Osteocyte (in vitro differentiated cells): Measurements from ENCODE around the gene TAGLN2. TPM values are rescaled to one million over a fixed set of nuclear protein-coding genes. Genes with fewer than 3 reads are reported as not detected.
A peak's percentile ranks its signal among the peaks of the same experiment; 100 is the strongest.

Source experiments
- DNase-seq: peaks from one replicate; pipeline ENCODE4 v3.0.0; 2021; ENCODE audit warnings: mixed read lengths; ENCODE audit not compliant: unreplicated experiment; ENCODE audit errors: extremely low spot score
- H3K27ac Mint-ChIP-seq: one replicate; pipeline ENCODE4 v1.8.0; 2021; ENCODE audit warnings: mild to moderate bottlenecking, mixed read lengths; ENCODE audit not compliant: unreplicated experiment
- H3K27me3 Mint-ChIP-seq: one replicate; pipeline ENCODE4 v1.8.0; 2021; ENCODE audit warnings: mixed read lengths; ENCODE audit not compliant: unreplicated experiment
- H3K36me3 Mint-ChIP-seq: one replicate; pipeline ENCODE4 v1.8.0; 2021; ENCODE audit warnings: mixed read lengths; ENCODE audit not compliant: unreplicated experiment
- H3K4me1 Mint-ChIP-seq: one replicate; pipeline ENCODE4 v1.8.0; 2021; ENCODE audit warnings: mixed read lengths; ENCODE audit not compliant: unreplicated experiment
- H3K4me3 Mint-ChIP-seq: one replicate; pipeline ENCODE4 v1.8.0; 2021; ENCODE audit warnings: mild to moderate bottlenecking, moderate library complexity, mixed read lengths; ENCODE audit not compliant: unreplicated experiment
- H3K9me3 Mint-ChIP-seq: one replicate; pipeline ENCODE4 v1.8.0; 2021; ENCODE audit warnings: mixed read lengths; ENCODE audit not compliant: unreplicated experiment
- total RNA-seq: library from RNA; stranded (reverse); gene quantifications from 2 replicates; pipeline ENCODE4 v1.2.1, GENCODE V29; 2021
- TF ChIP-seq, protein P1 (sequence below): fragments of 200-600 bp; sonication (generic); IDR thresholded peaks from 2 replicates; pipeline ENCODE4 v1.5.0; 2021; ENCODE audit warnings: antibody characterized with exemption, mild to moderate bottlenecking, moderate library complexity

TAGLN2 gene
- total RNA-seq, 1 donor from 2014 or later, result 169 TPM

DNA sequence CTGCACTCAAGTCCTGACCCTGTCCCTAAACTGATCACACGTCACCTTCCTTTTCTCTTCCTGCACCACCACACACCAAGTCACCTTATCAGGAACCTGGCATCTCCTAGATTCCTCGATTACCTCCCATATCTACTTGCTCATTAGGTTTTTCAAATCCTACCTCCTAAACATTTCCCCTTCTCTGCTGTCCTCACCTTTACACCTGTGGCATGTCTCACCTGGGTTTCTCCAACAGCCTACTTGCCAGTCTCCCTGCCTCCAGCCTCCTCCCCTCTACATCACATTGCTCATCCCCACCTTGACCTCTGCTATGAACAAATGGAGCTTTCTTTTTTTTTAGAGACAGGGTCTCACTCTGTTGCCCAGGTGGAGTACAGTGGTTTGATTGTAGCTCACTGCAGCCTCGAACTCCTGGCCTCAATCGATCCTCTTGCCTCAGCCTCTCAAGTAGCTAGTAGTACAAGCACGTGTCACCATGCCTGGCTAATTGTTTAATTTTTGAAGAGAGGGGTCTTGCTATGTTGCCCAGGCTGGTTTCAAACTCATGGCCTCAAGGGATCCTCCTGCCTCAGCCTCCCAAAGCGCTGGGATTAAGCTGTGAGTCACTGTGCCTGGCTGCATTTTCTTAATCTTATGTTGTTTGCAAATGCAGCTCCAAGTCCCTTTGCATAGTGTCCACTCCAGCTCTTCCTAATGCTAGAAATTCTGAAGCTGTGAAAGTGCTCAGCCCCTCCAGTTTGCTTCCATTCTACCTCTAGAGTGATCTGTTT is 13.8 kb upstream of the TAGLN2 start:
- no peaks in the 10 kb centered on the region for H3K36me3 Mint-ChIP-seq
- no peak overlapping the region for H3K4me3 Mint-ChIP-seq
- TF ChIP-seq, protein P1, sequence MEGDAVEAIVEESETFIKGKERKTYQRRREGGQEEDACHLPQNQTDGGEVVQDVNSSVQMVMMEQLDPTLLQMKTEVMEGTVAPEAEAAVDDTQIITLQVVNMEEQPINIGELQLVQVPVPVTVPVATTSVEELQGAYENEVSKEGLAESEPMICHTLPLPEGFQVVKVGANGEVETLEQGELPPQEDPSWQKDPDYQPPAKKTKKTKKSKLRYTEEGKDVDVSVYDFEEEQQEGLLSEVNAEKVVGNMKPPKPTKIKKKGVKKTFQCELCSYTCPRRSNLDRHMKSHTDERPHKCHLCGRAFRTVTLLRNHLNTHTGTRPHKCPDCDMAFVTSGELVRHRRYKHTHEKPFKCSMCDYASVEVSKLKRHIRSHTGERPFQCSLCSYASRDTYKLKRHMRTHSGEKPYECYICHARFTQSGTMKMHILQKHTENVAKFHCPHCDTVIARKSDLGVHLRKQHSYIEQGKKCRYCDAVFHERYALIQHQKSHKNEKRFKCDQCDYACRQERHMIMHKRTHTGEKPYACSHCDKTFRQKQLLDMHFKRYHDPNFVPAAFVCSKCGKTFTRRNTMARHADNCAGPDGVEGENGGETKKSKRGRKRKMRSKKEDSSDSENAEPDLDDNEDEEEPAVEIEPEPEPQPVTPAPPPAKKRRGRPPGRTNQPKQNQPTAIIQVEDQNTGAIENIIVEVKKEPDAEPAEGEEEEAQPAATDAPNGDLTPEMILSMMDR, result no peak
- H3K9me3 Mint-ChIP-seq, result no peaks in the 10 kb centered on the region
- H3K27ac Mint-ChIP-seq, result no peak overlapping the region
- H3K27me3 Mint-ChIP-seq, result peaks cover 54% of the 10 kb centered on the region
- DNase-seq, result no peak
- no peaks in the 10 kb centered on the region for H3K4me1 Mint-ChIP-seq

DNA sequence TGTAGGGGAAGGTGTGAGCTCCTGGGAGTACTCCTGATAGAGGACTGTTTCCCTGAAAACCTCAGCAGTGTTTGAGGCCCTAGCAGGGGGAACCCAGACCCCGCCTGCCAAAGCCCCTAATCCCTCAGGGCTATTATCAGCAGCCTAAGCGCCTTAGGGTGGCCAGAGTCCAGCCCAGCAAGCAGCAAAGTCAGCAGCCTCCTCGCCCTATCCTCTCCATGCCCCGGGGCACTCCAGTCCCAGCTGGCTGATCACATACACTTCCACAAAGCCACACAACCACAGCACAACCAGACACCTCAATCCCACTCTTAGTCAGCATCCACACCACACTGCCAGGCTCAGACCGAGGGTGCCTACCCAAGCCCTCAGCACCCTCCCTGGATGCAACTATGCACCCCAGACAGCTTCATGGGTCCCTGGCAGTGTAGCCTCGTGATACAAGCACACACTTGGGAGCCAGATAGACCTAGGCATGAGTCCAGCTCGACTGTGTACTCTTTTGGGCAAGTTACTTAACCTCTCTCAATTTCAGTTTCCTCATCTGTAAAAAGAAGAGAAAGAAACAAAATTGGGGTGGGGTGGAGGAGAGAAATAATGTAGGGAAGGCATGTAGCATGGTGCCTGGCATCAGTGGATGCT is 13.0 kb upstream of the TAGLN2 start:
- no peak for DNase-seq
- H3K27me3 Mint-ChIP-seq, result peaks cover 47% of the 10 kb centered on the region
- no peak overlapping the region for H3K27ac Mint-ChIP-seq
- TF ChIP-seq, protein P1, result no peak
- H3K4me1 Mint-ChIP-seq, result no peaks in the 10 kb centered on the region
- H3K4me3 Mint-ChIP-seq, result no peak overlapping the region
- no peaks in the 10 kb centered on the region for H3K36me3 Mint-ChIP-seq
- H3K9me3 Mint-ChIP-seq, result no peaks in the 10 kb centered on the region

DNA sequence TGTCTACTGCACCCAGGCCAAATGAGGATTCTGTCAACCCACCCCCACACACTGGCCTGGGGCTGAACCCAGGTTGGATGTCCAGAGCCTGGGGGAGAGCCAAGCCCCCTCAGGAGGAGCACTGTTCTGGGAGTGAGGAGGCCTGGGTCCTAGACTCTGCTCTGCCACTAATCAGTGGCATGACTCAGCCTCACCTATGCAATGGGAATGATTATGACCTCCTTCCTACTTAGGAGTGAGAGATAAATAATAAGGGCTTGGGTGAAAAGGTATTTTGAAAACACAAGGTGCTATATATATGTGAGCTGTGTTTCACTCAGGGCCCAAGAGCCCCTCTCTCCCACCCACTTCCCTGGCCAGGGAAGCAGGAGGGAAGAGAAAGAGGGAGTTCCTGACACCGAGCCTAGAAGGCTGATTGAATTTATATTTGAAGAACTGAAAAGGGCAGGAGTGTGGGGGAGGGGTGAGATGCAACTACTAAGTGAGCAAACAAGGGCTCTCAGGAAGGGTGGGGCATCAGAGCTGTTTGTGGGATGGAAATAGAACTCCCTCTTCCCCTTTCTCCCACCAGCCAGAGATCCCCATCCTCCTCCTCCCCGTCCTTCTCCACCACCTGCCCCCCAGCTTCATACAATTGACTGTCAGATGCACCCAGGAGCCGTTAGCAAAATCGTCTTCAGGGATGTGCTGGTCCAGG is 11.9 kb upstream of the TAGLN2 start:
- Mint-ChIP-seq H3K27ac (no peak overlapping the region), H3K27me3 (peaks cover 40% of the 10 kb centered on the region), H3K36me3 (no peaks in the 10 kb centered on the region), H3K4me1 (no peaks in the 10 kb centered on the region), H3K4me3 (no peak overlapping the region), H3K9me3 (no peaks in the 10 kb centered on the region)
- TF ChIP-seq, protein P1, result no peak
- no peak for DNase-seq

DNA sequence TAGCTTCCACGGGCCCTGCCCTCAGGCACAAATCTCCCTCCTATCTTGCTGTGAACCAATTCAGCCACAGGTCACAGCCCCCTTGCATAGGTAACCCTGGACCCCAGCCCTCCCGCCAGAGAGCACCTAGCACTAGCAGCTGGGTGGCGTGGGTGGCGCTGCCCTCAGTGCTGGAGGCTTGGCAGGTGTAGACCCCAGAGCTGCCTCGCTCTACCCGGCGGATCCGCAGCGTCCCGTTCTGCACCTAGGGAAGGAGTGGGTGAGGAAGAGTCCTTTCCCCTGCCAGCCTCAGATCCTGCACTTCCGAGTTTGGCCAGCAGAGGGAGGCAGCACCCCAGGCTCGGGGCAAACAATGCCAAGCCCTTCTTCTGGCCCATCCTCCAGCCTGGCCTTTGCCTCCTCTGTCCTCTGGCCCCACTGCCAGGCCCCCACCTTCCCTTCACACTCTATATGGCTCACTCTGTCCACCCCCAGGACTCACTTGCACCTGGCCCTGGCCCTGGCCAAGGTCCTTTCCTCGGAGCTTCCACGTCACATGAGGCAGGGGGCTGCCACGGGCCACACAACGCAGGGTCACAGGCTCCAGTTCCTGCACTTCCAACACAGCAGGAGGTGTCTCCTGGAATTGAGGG is 11.1 kb upstream of the TAGLN2 start:
- no peaks in the 10 kb centered on the region for H3K9me3 Mint-ChIP-seq
- H3K36me3 Mint-ChIP-seq, result no peaks in the 10 kb centered on the region
- H3K27me3 Mint-ChIP-seq, result peaks cover 36% of the 10 kb centered on the region
- H3K27ac Mint-ChIP-seq, result no peak overlapping the region
- TF ChIP-seq, protein P1, result peak; percentile 98
- no peak overlapping the region for H3K4me3 Mint-ChIP-seq
- no peaks in the 10 kb centered on the region for H3K4me1 Mint-ChIP-seq
- DNase-seq, result no peak
